HFFc6 (cell line): ENCODE data around the gene SKP1. TPM values are rescaled to one million over a fixed set of nuclear protein-coding genes. Genes with fewer than 3 reads are reported as not detected.

Experiments used
- DNase-seq: peaks from one replicate; pipeline ENCODE4 v3.0.0-alpha.2; 2018
- H3K27ac Mint-ChIP-seq: 2 replicates; pipeline ENCODE4 v1.8.0; 2020; ENCODE audit warnings: mild to moderate bottlenecking, mixed read lengths
- H3K27me3 Mint-ChIP-seq: 2 replicates; pipeline ENCODE4 v1.8.0; 2021; ENCODE audit warnings: mild to moderate bottlenecking, moderate library complexity, mixed read lengths; ENCODE audit not compliant: insufficient read depth
- H3K36me3 Mint-ChIP-seq: 2 replicates; pipeline ENCODE4 v1.8.0; 2021; ENCODE audit warnings: low read depth, mixed read lengths
- H3K4me1 Mint-ChIP-seq: 2 replicates; pipeline ENCODE4 v1.8.0; 2020; ENCODE audit warnings: low read depth, mixed read lengths
- H3K4me3 Mint-ChIP-seq: 2 replicates; pipeline ENCODE4 v1.8.0; 2020; ENCODE audit warnings: mild to moderate bottlenecking, moderate library complexity, mixed read lengths
- H3K9me3 Mint-ChIP-seq: 2 replicates; pipeline ENCODE4 v1.8.0; 2020; ENCODE audit warnings: mild to moderate bottlenecking, mixed read lengths
- total RNA-seq, 6 experiments: library from RNA; stranded (reverse); fragmentation: NEBNext Ultra II Directional; extraction: Animal tissue kit (Norgen Biotek cat#: 25700); gene quantifications; 2 replicates in 1 of 6; 3 replicates in 5 of 6; pipeline ENCODE4 v1.2.3, GENCODE V29; 2021
- TF ChIP-seq, protein P1 (sequence below): fragments of 200-600 bp; sonication (generic); IDR thresholded peaks from 2 replicates; pipeline ENCODE4 v1.5.0; 2021; ENCODE audit warnings: antibody characterized with exemption, mild to moderate bottlenecking

SKP1 gene
- total RNA-seq, 6 experiments from 2014 or later = 419 to 474 (median 442) TPM

DNA sequence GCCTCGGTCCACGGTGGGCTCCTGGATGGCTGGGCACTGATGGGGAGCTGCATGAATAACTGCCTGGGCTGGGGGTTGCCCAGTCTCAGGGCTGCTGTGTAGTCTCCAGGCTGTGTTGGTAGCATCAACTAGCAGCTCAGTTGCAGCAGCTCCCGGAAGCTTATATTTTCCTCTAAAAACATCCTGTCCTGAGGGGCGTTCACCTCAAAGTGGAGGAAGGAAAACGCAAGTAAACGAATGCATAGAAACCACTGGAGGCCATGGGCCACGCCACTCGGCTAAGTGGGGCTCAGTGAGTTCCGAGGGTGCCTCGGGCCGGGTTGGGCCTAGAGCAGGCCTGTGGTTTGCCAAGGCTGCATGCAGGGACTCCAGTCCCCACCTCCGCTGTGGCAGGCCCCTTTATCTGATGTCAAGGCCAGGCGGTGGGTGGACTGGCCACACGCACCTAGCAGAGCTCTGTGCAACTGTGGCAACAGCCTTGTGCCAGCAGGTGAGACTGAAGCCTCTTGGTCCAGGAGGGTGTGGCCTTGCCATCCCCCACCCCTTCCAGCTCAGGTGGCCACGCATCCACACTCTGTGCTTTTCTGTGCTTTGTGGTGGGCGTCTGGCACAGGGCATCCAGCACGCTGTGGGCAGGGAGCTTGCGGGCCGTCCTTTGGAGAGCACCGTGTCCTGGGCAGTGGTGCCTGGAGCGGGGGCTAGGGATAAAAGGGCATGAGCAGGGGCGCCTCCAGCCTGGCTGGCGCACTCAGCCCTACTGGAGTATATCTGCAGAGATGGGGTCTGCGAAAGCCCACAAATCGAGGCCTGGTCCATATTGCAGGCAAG is 47.1 kb downstream of the SKP1 start:
- Mint-ChIP-seq H3K27ac (no peak overlapping the region), H3K27me3 (peaks cover 2% of the 10 kb centered on the region), H3K4me1 (peaks cover 23% of the 10 kb centered on the region), H3K4me3 (no peak overlapping the region), H3K9me3 (no peaks in the 10 kb centered on the region), H3K36me3 (no peaks in the 10 kb centered on the region)
- DNase-seq = no peak
- TF ChIP-seq, protein P1, sequence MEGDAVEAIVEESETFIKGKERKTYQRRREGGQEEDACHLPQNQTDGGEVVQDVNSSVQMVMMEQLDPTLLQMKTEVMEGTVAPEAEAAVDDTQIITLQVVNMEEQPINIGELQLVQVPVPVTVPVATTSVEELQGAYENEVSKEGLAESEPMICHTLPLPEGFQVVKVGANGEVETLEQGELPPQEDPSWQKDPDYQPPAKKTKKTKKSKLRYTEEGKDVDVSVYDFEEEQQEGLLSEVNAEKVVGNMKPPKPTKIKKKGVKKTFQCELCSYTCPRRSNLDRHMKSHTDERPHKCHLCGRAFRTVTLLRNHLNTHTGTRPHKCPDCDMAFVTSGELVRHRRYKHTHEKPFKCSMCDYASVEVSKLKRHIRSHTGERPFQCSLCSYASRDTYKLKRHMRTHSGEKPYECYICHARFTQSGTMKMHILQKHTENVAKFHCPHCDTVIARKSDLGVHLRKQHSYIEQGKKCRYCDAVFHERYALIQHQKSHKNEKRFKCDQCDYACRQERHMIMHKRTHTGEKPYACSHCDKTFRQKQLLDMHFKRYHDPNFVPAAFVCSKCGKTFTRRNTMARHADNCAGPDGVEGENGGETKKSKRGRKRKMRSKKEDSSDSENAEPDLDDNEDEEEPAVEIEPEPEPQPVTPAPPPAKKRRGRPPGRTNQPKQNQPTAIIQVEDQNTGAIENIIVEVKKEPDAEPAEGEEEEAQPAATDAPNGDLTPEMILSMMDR = no peak

DNA sequence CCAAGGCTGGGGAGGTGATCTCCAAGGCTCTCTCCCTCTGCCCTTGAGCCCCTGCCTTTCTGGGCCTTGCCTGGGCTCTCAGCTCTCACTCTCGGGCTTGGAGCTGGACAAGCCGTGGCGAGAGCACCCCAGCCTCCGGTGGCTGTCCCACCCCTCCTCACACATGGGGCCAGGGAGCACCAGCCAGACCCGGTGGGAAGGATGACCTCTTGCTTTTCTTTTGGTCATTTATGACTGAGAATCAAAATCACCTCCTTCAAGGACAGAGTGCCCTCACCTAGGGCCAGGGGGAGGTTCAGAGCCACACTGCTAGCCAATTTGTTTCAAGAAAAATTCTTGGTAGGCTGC is 48.1 kb downstream of the SKP1 start:
- H3K27ac Mint-ChIP-seq = no peak overlapping the region

DNA sequence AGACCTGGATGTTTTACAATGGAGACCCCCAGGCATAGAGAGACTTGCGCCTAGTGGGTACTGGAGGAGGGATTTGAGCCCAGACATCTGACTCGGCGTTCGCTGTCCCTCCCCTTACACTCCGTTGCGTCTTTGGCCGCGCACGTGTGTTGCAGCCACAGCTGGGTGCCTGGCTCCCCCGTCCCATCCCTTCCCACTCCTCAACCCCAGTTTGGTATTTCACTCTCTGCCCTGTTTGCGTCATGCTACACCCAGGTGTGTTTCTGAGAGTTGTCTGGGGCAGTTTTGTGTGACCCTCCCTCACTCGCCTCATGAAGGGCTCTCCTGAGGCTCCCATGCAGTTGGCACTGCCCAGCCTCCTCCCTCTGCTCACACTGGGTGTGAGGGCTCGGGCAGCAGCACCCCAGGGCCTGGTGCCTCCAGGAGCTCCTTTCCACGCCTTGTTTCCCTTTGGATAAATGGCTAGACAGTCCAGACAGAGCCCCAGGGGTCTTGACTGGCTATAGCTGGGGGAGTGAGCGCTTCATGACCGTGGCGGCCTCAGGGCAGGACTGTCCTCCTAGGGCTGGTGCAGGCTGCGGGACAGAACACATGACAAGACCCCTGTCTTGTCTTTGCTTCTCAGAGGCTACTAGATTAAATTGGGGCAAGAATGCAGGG is 48.6 kb downstream of the SKP1 start:
- TF ChIP-seq, protein P1 = no peak
- no peak overlapping the region for H3K4me3 Mint-ChIP-seq

More for the DNA sequence above, 48.1 kb downstream of the SKP1 start:
- no peak overlapping the region for H3K4me3 Mint-ChIP-seq
- no peak for DNase-seq
- TF ChIP-seq, protein P1 = no peak
- H3K36me3 Mint-ChIP-seq = no peaks in the 10 kb centered on the region
- H3K27me3 Mint-ChIP-seq = peaks cover 2% of the 10 kb centered on the region
- H3K9me3 Mint-ChIP-seq = no peaks in the 10 kb centered on the region
- peaks cover 33% of the 10 kb centered on the region for H3K4me1 Mint-ChIP-seq

DNA sequence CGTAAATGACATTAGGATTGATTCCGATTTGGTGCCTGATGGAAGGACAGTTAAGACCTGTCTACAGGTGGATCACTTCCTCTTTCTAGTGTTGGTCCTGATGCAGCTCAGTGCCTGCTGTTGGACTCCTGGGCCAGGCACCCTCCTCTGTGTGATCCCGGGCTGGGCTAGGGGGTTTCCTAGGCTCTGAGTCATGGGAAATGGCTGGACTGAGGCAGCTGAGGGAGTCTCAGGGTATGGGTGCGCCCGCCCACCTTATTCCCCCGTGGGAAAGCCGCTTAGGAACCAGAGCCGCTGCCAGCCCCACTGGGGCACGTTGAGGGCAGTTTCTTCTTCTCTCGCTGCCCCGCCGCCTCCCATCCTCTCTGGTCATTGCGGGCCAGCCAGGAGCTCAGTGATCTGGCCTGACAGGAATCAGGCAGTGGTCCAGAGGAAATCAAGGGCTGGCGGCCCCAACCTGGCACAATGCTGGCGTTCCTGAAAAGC is 49.3 kb downstream of the SKP1 start:
- Mint-ChIP-seq H3K4me1 (peaks cover 39% of the 10 kb centered on the region), H3K4me3 (no peak overlapping the region)
- DNase-seq = no peak

More for the DNA sequence above, 48.6 kb downstream of the SKP1 start:
- H3K4me1 Mint-ChIP-seq = peaks cover 38% of the 10 kb centered on the region
- H3K27ac Mint-ChIP-seq = no peak overlapping the region
- H3K9me3 Mint-ChIP-seq = no peaks in the 10 kb centered on the region
- peaks cover 2% of the 10 kb centered on the region for H3K27me3 Mint-ChIP-seq
- H3K36me3 Mint-ChIP-seq = no peaks in the 10 kb centered on the region
- DNase-seq = no peak

More for the DNA sequence above, 49.3 kb downstream of the SKP1 start:
- Mint-ChIP-seq H3K9me3 (no peaks in the 10 kb centered on the region), H3K27ac (no peak overlapping the region), H3K36me3 (no peaks in the 10 kb centered on the region), H3K27me3 (peaks cover 2% of the 10 kb centered on the region)
- TF ChIP-seq, protein P1 = no peak
